Kidney tubule cell (primary cell): ENCODE measurements around the gene TP53BP2.
A peak's percentile ranks its signal among the peaks of the same experiment; 100 is the strongest.

Source experiments
- DNase-seq: peaks from one replicate; pipeline ENCODE4 v3.0.0-alpha.2; 2018; ENCODE audit warnings: low spot score

TP53BP2 gene

GRCh38 chr1:223765036-223765718, 80.6 kb downstream of the TP53BP2 start:
- DNase-seq, result peak; percentile 52

GRCh38 chr1:223763881-223764280, 81.9 kb downstream of the TP53BP2 start:
- no peak for DNase-seq

- DNase-seq, result no peak
These were observed 82.5 kb downstream of the TP53BP2 start for GRCh38 chr1:223763251-223763650.

GRCh38 chr1:223761411-223761810, 84.3 kb downstream of the TP53BP2 start:
- DNase-seq, result no peak

GRCh38 chr1:223760833-223761232, 84.9 kb downstream of the TP53BP2 start:
- no peak for DNase-seq

GRCh38 chr1:223759273-223759672, 86.5 kb downstream of the TP53BP2 start:
- DNase-seq, result no peak

GRCh38 chr1:223758734-223759133, 87.0 kb downstream of the TP53BP2 start:
- no peak for DNase-seq

GRCh38 chr1:223756806-223757700, 88.7 kb downstream of the TP53BP2 start:
- no peak for DNase-seq

GRCh38 chr1:223755992-223756775, 89.6 kb downstream of the TP53BP2 start:
- DNase-seq, result no peak

GRCh38 chr1:223755432-223755792, 90.3 kb downstream of the TP53BP2 start:
- no peak for DNase-seq

GRCh38 chr1:223754681-223755431, 90.9 kb downstream of the TP53BP2 start:
- DNase-seq, result no peak

GRCh38 chr1:223752721-223753515, 92.8 kb downstream of the TP53BP2 start:
- no peak for DNase-seq

- no peak for DNase-seq
These were observed 94.1 kb downstream of the TP53BP2 start for GRCh38 chr1:223751696-223752095.

- no peak for DNase-seq
These were observed 94.8 kb downstream of the TP53BP2 start for GRCh38 chr1:223750730-223751570.

GRCh38 chr1:223748773-223749733, 96.7 kb downstream of the TP53BP2 start:
- DNase-seq, result peak; percentile 59

GRCh38 chr1:223748405-223748772, 97.4 kb downstream of the TP53BP2 start:
- no peak for DNase-seq

GRCh38 chr1:223747838-223748335, 97.9 kb downstream of the TP53BP2 start:
- no peak for DNase-seq

GRCh38 chr1:223745731-223746130, 100.0 kb downstream of the TP53BP2 start:
- DNase-seq, result no peak
